ENCODE results near the gene CAPN1. TPM values are rescaled to one million over a fixed set of nuclear protein-coding genes. Genes with fewer than 3 reads are reported as not detected.

The CAPN1 gene
- total RNA-seq, 1 donor from 2014 or later: 217 TPM

DNA sequence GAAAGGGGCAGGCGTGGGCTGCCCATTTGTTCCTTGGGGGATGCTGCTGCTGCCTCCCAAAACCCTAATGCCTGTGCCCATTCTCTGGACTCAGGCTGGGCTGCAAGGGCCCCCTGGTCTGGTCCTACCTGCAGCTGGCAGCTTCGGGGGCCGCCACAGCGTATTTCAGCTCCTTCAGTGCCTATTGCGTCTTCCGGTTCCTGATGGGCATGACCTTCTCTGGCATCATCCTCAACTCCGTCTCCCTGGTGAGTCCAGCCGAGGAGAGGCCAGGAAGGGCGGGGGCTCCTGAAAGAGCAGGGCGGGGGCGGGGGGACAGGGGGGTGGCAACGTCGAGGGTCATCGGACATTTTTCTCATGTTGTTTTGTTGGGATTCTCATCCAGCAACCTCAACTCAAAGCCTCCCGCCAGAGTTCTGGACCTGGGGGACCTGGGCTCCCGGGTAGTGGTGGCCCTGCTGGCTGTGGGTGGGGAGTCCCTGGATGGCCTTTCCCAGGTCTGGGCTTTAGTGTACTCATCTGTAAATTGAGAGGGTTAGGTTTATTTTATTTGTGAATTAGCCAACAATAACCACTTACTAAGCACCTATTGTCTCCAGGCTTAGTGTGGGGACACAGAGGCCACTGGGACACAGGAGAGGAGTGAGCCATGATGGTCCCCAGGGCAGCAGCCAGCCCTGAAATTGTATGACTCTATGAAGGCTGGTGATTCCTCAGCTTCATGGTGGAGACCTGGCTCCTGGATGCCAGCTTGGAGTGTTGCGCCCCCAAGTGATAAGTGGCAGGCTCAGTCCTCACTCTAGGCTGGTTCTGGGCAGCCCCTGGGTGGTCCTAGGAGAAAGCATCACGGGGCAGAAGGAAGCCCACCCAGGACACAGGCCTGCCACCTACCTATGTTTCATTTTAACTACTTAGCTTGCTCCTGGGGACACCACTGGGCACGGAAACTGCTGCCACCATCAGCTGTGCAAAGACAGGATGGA lies 36.0 kb downstream of the CAPN1 start:
- Histone ChIP-seq H3K27ac (ENCODE audit: low read depth, low read length) (no peak overlapping the region), H4K20me1 (ENCODE audit: insufficient read depth, low read length) (no peaks in the 10 kb centered on the region), H3K79me2 (ENCODE audit: insufficient read depth, low read length) (no peaks in the 10 kb centered on the region), H3K36me3 (ENCODE audit: insufficient read depth, low read length) (no peaks in the 10 kb centered on the region), H3K9me3 (ENCODE audit: insufficient read depth, low read depth, low read length) (no peaks in the 10 kb centered on the region), H3K4me1 (ENCODE audit: insufficient read depth, low read length) (peaks cover 6% of the 10 kb centered on the region), H3K9ac (ENCODE audit: low read length) (no peak overlapping the region), H3K27me3 (ENCODE audit: insufficient read depth, low read length) (no peaks in the 10 kb centered on the region), H3K4me2 (ENCODE audit: low read length) (no peak overlapping the region), H3K4me3 (ENCODE audit: insufficient read depth, low read depth, low read length) (no peak overlapping the region), H2AFZ (ENCODE audit: low read depth, low read length) (no peak overlapping the region)
- Mint-ChIP-seq H3K4me1 (ENCODE audit: low read depth, unreplicated experiment) (peaks cover 8% of the 10 kb centered on the region), H3K27me3 (ENCODE audit: low read depth, unreplicated experiment) (peaks cover 5% of the 10 kb centered on the region), H3K9me3 (ENCODE audit: unreplicated experiment) (no peaks in the 10 kb centered on the region), H3K4me3 (ENCODE audit: unreplicated experiment) (no peak overlapping the region), H3K36me3 (ENCODE audit: low read depth, unreplicated experiment) (peaks cover 9% of the 10 kb centered on the region), H3K27ac (ENCODE audit: unreplicated experiment) (no peak overlapping the region)
- no peak for FAIRE-seq
- DNase-seq (ENCODE audit: low read depth): no peak
- TF ChIP-seq, protein P1, sequence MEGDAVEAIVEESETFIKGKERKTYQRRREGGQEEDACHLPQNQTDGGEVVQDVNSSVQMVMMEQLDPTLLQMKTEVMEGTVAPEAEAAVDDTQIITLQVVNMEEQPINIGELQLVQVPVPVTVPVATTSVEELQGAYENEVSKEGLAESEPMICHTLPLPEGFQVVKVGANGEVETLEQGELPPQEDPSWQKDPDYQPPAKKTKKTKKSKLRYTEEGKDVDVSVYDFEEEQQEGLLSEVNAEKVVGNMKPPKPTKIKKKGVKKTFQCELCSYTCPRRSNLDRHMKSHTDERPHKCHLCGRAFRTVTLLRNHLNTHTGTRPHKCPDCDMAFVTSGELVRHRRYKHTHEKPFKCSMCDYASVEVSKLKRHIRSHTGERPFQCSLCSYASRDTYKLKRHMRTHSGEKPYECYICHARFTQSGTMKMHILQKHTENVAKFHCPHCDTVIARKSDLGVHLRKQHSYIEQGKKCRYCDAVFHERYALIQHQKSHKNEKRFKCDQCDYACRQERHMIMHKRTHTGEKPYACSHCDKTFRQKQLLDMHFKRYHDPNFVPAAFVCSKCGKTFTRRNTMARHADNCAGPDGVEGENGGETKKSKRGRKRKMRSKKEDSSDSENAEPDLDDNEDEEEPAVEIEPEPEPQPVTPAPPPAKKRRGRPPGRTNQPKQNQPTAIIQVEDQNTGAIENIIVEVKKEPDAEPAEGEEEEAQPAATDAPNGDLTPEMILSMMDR (IDR thresholded peaks at IDR 0.05; ENCODE audit: insufficient read depth, low read depth, low read length): no peak
- no peak for TF ChIP-seq EZH2 (IDR thresholded peaks at IDR 0.05; ENCODE audit: insufficient read depth, low read length)

GRCh38 chr11:65218446-65218845 lies 36.7 kb downstream of the CAPN1 start:
- Histone ChIP-seq H3K4me1 (ENCODE audit: insufficient read depth, low read length) (peaks cover 3% of the 10 kb centered on the region), H3K4me2 (ENCODE audit: low read length) (no peak overlapping the region), H4K20me1 (ENCODE audit: insufficient read depth, low read length) (no peaks in the 10 kb centered on the region), H3K4me3 (ENCODE audit: insufficient read depth, low read depth, low read length) (no peak overlapping the region), H3K79me2 (ENCODE audit: insufficient read depth, low read length) (no peaks in the 10 kb centered on the region), H3K27ac (ENCODE audit: low read depth, low read length) (no peak overlapping the region), H3K36me3 (ENCODE audit: insufficient read depth, low read length) (no peaks in the 10 kb centered on the region), H3K9me3 (ENCODE audit: insufficient read depth, low read depth, low read length) (no peaks in the 10 kb centered on the region), H3K9ac (ENCODE audit: low read length) (no peak overlapping the region), H3K27me3 (ENCODE audit: insufficient read depth, low read length) (no peaks in the 10 kb centered on the region), H2AFZ (ENCODE audit: low read depth, low read length) (no peak overlapping the region)
- no peak for TF ChIP-seq EZH2 (IDR thresholded peaks at IDR 0.05; ENCODE audit: insufficient read depth, low read length)
- TF ChIP-seq, protein P1 (IDR thresholded peaks at IDR 0.05; ENCODE audit: insufficient read depth, low read depth, low read length): no peak
- DNase-seq (ENCODE audit: low read depth): no peak
- Mint-ChIP-seq H3K4me3 (ENCODE audit: unreplicated experiment) (no peak overlapping the region), H3K27ac (ENCODE audit: unreplicated experiment) (no peak overlapping the region), H3K4me1 (ENCODE audit: low read depth, unreplicated experiment) (peaks cover 5% of the 10 kb centered on the region), H3K9me3 (ENCODE audit: unreplicated experiment) (no peaks in the 10 kb centered on the region), H3K36me3 (ENCODE audit: low read depth, unreplicated experiment) (peaks cover 8% of the 10 kb centered on the region), H3K27me3 (ENCODE audit: low read depth, unreplicated experiment) (peaks cover 5% of the 10 kb centered on the region)
- no peak for FAIRE-seq

- Histone ChIP-seq H3K4me3 (ENCODE audit: insufficient read depth, low read depth, low read length) (no peak overlapping the region), H3K27ac (ENCODE audit: low read depth, low read length) (no peak overlapping the region), H3K9me3 (ENCODE audit: insufficient read depth, low read depth, low read length) (no peaks in the 10 kb centered on the region), H3K4me1 (ENCODE audit: insufficient read depth, low read length) (peaks cover 3% of the 10 kb centered on the region), H2AFZ (ENCODE audit: low read depth, low read length) (no peak overlapping the region), H4K20me1 (ENCODE audit: insufficient read depth, low read length) (no peaks in the 10 kb centered on the region), H3K79me2 (ENCODE audit: insufficient read depth, low read length) (no peaks in the 10 kb centered on the region), H3K27me3 (ENCODE audit: insufficient read depth, low read length) (no peaks in the 10 kb centered on the region), H3K36me3 (ENCODE audit: insufficient read depth, low read length) (no peaks in the 10 kb centered on the region), H3K4me2 (ENCODE audit: low read length) (no peak overlapping the region), H3K9ac (ENCODE audit: low read length) (no peak overlapping the region)
- TF ChIP-seq EZH2 (IDR thresholded peaks at IDR 0.05; ENCODE audit: insufficient read depth, low read length): no peak
- TF ChIP-seq, protein P1 (IDR thresholded peaks at IDR 0.05; ENCODE audit: insufficient read depth, low read depth, low read length): no peak
- H3K9me3 Mint-ChIP-seq (ENCODE audit: unreplicated experiment): no peaks in the 10 kb centered on the region
- H3K27me3 Mint-ChIP-seq (ENCODE audit: low read depth, unreplicated experiment): peaks cover 5% of the 10 kb centered on the region
- H3K36me3 Mint-ChIP-seq (ENCODE audit: low read depth, unreplicated experiment): peaks cover 7% of the 10 kb centered on the region
- no peak for FAIRE-seq
- peaks cover 5% of the 10 kb centered on the region for H3K4me1 Mint-ChIP-seq (ENCODE audit: low read depth, unreplicated experiment)
- no peak overlapping the region for H3K27ac Mint-ChIP-seq (ENCODE audit: unreplicated experiment)
- DNase-seq (ENCODE audit: low read depth): no peak
- no peak overlapping the region for H3K4me3 Mint-ChIP-seq (ENCODE audit: unreplicated experiment)
Observed at GRCh38 chr11:65219930-65220213, 38.1 kb downstream of the CAPN1 start.
